H1 (cell line): ENCODE measurements around the gene CMTM3. TPM values are rescaled to one million over a fixed set of nuclear protein-coding genes. Genes with fewer than 3 reads are reported as not detected.

ENCODE experiments used
- CTCF ChIA-PET: fragments of 300-600 bp; sonication (Branson Sonifier 250); formaldehyde crosslinking; loops from one replicate; lab custom pipeline; 2021; ENCODE audit not compliant: partially characterized antibody; lab: Charles Lee
- POLR2A ChIA-PET: fragments of 300-600 bp; sonication (Branson Sonifier 250); formaldehyde crosslinking; loops from one replicate; lab custom pipeline; 2021; ENCODE audit warnings: inconsistent platforms; ENCODE audit not compliant: partially characterized antibody; lab: Charles Lee
- DNase-seq, 2 experiments: peaks; one replicate each; pipeline versions ENCODE4 v3.0.0 to v3.0.0-alpha.2; 2010 to 2022; ENCODE audit warnings: low spot score in 2 of 2, low read depth in 1 of 2, mixed read lengths in 1 of 2
- FAIRE-seq: peaks from 2 replicates; lab custom pipeline; 2011; peaks lifted over from hg19 to GRCh38; lab: Jason Lieb, UNC
- H2AFZ ChIP-seq: 2 replicates; pipeline ENCODE4 v1.8.1; 2012; ENCODE audit warnings: low read length, inconsistent platforms
- H2AK5ac ChIP-seq: 2 replicates; pipeline ENCODE4 v1.6.1; 2013; ENCODE audit warnings: low read depth, low read length
- H2BK120ac ChIP-seq: replicated peaks from 2 replicates; pipeline ENCODE3; 2013; ENCODE audit warnings: low read depth, low read length, inconsistent platforms
- H2BK12ac ChIP-seq: 2 replicates; pipeline ENCODE4 v1.6.1; 2013; ENCODE audit warnings: low read depth, low read length
- H2BK15ac ChIP-seq: 2 replicates; pipeline ENCODE4 v1.6.1; 2013; ENCODE audit warnings: low read length
- H2BK20ac ChIP-seq: 2 replicates; pipeline ENCODE4 v1.6.1; 2013; ENCODE audit warnings: low read length
- H2BK5ac ChIP-seq: 2 replicates; pipeline ENCODE4 v1.6.1; 2013; ENCODE audit warnings: low read depth, low read length
- H3K14ac ChIP-seq: 2 replicates; pipeline ENCODE4 v1.6.1; 2013; ENCODE audit warnings: inconsistent platforms; ENCODE audit not compliant: insufficient read length
- H3K18ac ChIP-seq: 2 replicates; pipeline ENCODE4 v1.6.1; 2013; ENCODE audit warnings: low read length; ENCODE audit errors: extremely low read depth
- H3K23ac ChIP-seq: 2 replicates; pipeline ENCODE4 v1.6.1; 2013; ENCODE audit warnings: inconsistent platforms; ENCODE audit not compliant: insufficient read length
- H3K23me2 ChIP-seq: 2 replicates; pipeline ENCODE4 v1.6.1; 2013; ENCODE audit warnings: low read depth, low read length
- H3K27ac ChIP-seq: 2 replicates; pipeline ENCODE4 v1.6.1; 2011; ENCODE audit warnings: low read depth, low read length, inconsistent platforms
- H3K27me3 ChIP-seq, 4 experiments: replicated peaks in 1 of 4; 1 replicate in 1 of 4; 2 replicates in 3 of 4; pipeline versions ENCODE4 v1.6.1 to v1.8.1; 2011 to 2013; ENCODE audit warnings: low read length in 3 of 4, mild to moderate bottlenecking in 3 of 4, inconsistent platforms in 2 of 4, mixed read lengths in 2 of 4, moderate library complexity in 1 of 4; ENCODE audit not compliant: control insufficient read depth in 3 of 4, insufficient read depth in 3 of 4; ENCODE audit errors: extremely low read depth in 1 of 4
- H3K36me3 ChIP-seq, 4 experiments: 2 replicates each; pipeline versions ENCODE4 v1.6.1 to v1.8.1; 2011 to 2013; ENCODE audit warnings: mild to moderate bottlenecking in 4 of 4, low read length in 3 of 4, moderate library complexity in 2 of 4, control low read depth in 1 of 4, inconsistent platforms in 1 of 4; ENCODE audit not compliant: insufficient read depth in 4 of 4, control insufficient read depth in 2 of 4
- H3K4ac ChIP-seq: replicated peaks from 2 replicates; pipeline ENCODE3; 2013; ENCODE audit warnings: low read length, low read depth, mixed read lengths, inconsistent platforms; ENCODE audit not compliant: insufficient read length
- H3K4me1 ChIP-seq, 4 experiments: replicated peaks in 1 of 4; 1 replicate in 1 of 4; 2 replicates in 3 of 4; pipeline versions ENCODE4 v1.6.1 to v1.8.1; 2011 to 2013; ENCODE audit warnings: low read length in 3 of 4, inconsistent platforms in 2 of 4, mixed read lengths in 1 of 4; ENCODE audit not compliant: insufficient read depth in 4 of 4, control insufficient read depth in 3 of 4
- H3K4me2 ChIP-seq, 2 experiments: 2 replicates each; pipeline versions ENCODE4 v1.6.1 to v1.8.1; 2011 to 2013; ENCODE audit warnings: low read depth in 2 of 2, low read length in 2 of 2, control low read depth in 1 of 2, inconsistent platforms in 1 of 2, mild to moderate bottlenecking in 1 of 2; ENCODE audit not compliant: insufficient read depth in 1 of 2
- H3K4me3 ChIP-seq, 4 experiments: fragments of 200-600, 300-600 bp in 1 of 4; sonication (generic), shearing (Covaris generic), sonication (Bioruptor Twin) in 1 of 4; 2 replicates each; pipeline versions ENCODE4 v1.5.1 to v1.8.1; 2011 to 2016; ENCODE audit warnings: low read length in 4 of 4, low read depth in 3 of 4, control low read depth in 2 of 4, inconsistent platforms in 2 of 4, mild to moderate bottlenecking in 2 of 4, mixed read lengths in 1 of 4, moderate library complexity in 1 of 4; ENCODE audit not compliant: insufficient read depth in 2 of 4; ENCODE audit errors: extremely low read depth in 1 of 4
- H3K56ac ChIP-seq: replicated peaks from 2 replicates; pipeline ENCODE3; 2013; ENCODE audit warnings: low read depth, mild to moderate bottlenecking, mixed read lengths, low read length, inconsistent platforms; ENCODE audit not compliant: insufficient read length
- H3K79me1 ChIP-seq: 2 replicates; pipeline ENCODE4 v1.6.1; 2013; ENCODE audit warnings: low read depth, low read length, control low read depth
- H3K79me2 ChIP-seq, 2 experiments: 2 replicates each; pipeline versions ENCODE4 v1.6.1 to v1.8.1; 2012 to 2013; ENCODE audit warnings: low read length in 2 of 2, mild to moderate bottlenecking in 2 of 2, inconsistent platforms in 1 of 2; ENCODE audit not compliant: insufficient read depth in 2 of 2, control insufficient read depth in 1 of 2
- H3K9ac ChIP-seq, 4 experiments: replicated peaks in 1 of 4; 1 replicate in 1 of 4; 2 replicates in 3 of 4; pipeline versions ENCODE4 v1.6.1 to v1.8.1; 2011 to 2013; ENCODE audit warnings: low read depth in 3 of 4, low read length in 3 of 4, control low read depth in 2 of 4, mild to moderate bottlenecking in 2 of 4, moderate library complexity in 2 of 4, inconsistent platforms in 1 of 4; ENCODE audit errors: extremely low read depth in 1 of 4
- H3K9me3 ChIP-seq, 2 experiments: 2 replicates each; pipeline versions ENCODE4 v1.6.1 to v1.8.1; 2012 to 2013; ENCODE audit warnings: mild to moderate bottlenecking in 2 of 2, moderate library complexity in 2 of 2, control low read depth in 1 of 2, inconsistent platforms in 1 of 2, low read depth in 1 of 2, low read length in 1 of 2, mixed read lengths in 1 of 2; ENCODE audit not compliant: insufficient read depth in 2 of 2
- H4K20me1 ChIP-seq, 2 experiments: replicated peaks in 1 of 2; 2 replicates each; pipeline versions ENCODE3 to v1.8.1; 2011 to 2013; ENCODE audit warnings: inconsistent platforms in 2 of 2, low read length in 2 of 2, mild to moderate bottlenecking in 1 of 2; ENCODE audit not compliant: insufficient read depth in 2 of 2, control insufficient read depth in 1 of 2
- H4K5ac ChIP-seq: 2 replicates; pipeline ENCODE4 v1.6.1; 2013; ENCODE audit warnings: low read length, low read depth, mixed read lengths, inconsistent platforms; ENCODE audit not compliant: insufficient read length
- H4K8ac ChIP-seq: 2 replicates; pipeline ENCODE4 v1.8.0; 2013; ENCODE audit warnings: mild to moderate bottlenecking, moderate library complexity, low read length, inconsistent platforms; ENCODE audit not compliant: insufficient read depth; ENCODE audit errors: extremely low read depth
- H4K91ac ChIP-seq: replicated peaks from 2 replicates; pipeline ENCODE3; 2013; ENCODE audit warnings: low read length, mixed read lengths, inconsistent platforms; ENCODE audit not compliant: insufficient read length
- ASH2L ChIP-seq: fragments of 200-600, 300-600 bp; sonication (generic); IDR thresholded peaks from one replicate; pipeline ENCODE4 v1.7.1; 2017; ENCODE audit warnings: low read length
- CEBPB ChIP-seq: IDR thresholded peaks from 2 replicates; pipeline ENCODE4 v1.6.1; 2012; ENCODE audit warnings: low read depth, low read length
- CHD2 ChIP-seq: IDR thresholded peaks from 2 replicates; pipeline ENCODE4 v1.6.1; 2012; ENCODE audit warnings: low read length, improper control_type of control experiment
- FOSL1 ChIP-seq: IDR thresholded peaks from 2 replicates; pipeline ENCODE4 v1.6.1; 2011; ENCODE audit warnings: mild to moderate bottlenecking, low read depth, low read length, moderate library complexity; ENCODE audit not compliant: insufficient read depth
- KDM1A ChIP-seq: fragments of 200-600, 300-600 bp; sonication (generic); IDR thresholded peaks from 2 replicates; pipeline ENCODE4 v1.7.1; 2016; ENCODE audit warnings: mild to moderate bottlenecking, low read length, borderline replicate concordance
- POLR2A ChIP-seq, 2 experiments: IDR thresholded peaks; 1 replicate in 1 of 2; 2 replicates in 1 of 2; pipeline ENCODE4 v1.6.1; 2011; ENCODE audit warnings: low read depth in 2 of 2, low read length in 2 of 2, mild to moderate bottlenecking in 2 of 2; ENCODE audit errors: control extremely low read depth in 1 of 2
- RXRA ChIP-seq: IDR thresholded peaks from 2 replicates; pipeline ENCODE4 v1.6.1; 2011; ENCODE audit warnings: low read depth, mild to moderate bottlenecking, low read length, moderate library complexity; ENCODE audit not compliant: insufficient read depth
- TAF1 ChIP-seq: IDR thresholded peaks from 2 replicates; pipeline ENCODE4 v1.6.1; 2011; ENCODE audit warnings: mild to moderate bottlenecking, low read depth, low read length
- TBP ChIP-seq: IDR thresholded peaks from 2 replicates; pipeline ENCODE4 v1.6.1; 2011; ENCODE audit warnings: low read depth, low read length, improper control_type of control experiment
- TEAD4 ChIP-seq: IDR thresholded peaks from 2 replicates; pipeline ENCODE4 v1.6.1; 2012; ENCODE audit warnings: low read depth, low read length, inconsistent platforms, mixed read lengths
- ZNF274 ChIP-seq: IDR thresholded peaks from 2 replicates; pipeline ENCODE4 v1.7.0; 2012; ENCODE audit warnings: low read length, borderline replicate concordance; ENCODE audit errors: extremely low read depth
- WGBS, 2 experiments: shearing (Covaris generic) in 1 of 2; methylation state at CpG; one replicate each; pipeline versions ENCODE4 v1.1.6 to v1.1.7; 2013 to 2015; ENCODE audit warnings: low lambda C conversion rate in 2 of 2, mixed read lengths in 2 of 2, inconsistent platforms in 1 of 2, low coverage in 1 of 2, missing lambda C conversion rate in 1 of 2; ENCODE audit not compliant: insufficient replicate concordance in 2 of 2, insufficient coverage in 1 of 2, insufficient read length in 1 of 2; ENCODE audit errors: extremely low coverage in 1 of 2, missing lambda C conversion rate in 1 of 2; 5-methylcytosine and 5-hydroxymethylcytosine counted together
- polyA plus RNA-seq, 7 experiments: library from polyadenylated mRNA; depleted of rRNA in 3 of 7; stranded (reverse) in 5 of 7; unstranded in 2 of 7; fragments of >200 nt in 5 of 7; fragments of 200-250 nt in 2 of 7; gene quantifications; 1 replicate in 5 of 7; 2 replicates in 1 of 7; 4 replicates in 1 of 7; pipeline versions ENCODE4 v1.2.1 to v1.2.3, GENCODE V29; 2011 to 2013; ENCODE audit warnings: missing spikeins in 2 of 7, mixed read lengths in 2 of 7
- total RNA-seq: library from RNA; stranded (reverse); fragmentation: NEBNext Ultra II Directional; extraction: Animal tissue kit (Norgen Biotek cat#: 25700); gene quantifications from 2 replicates; pipeline ENCODE4 v1.2.1, GENCODE V29; 2021
- TF ChIP-seq, protein P1 (sequence below): IDR thresholded peaks from 2 replicates; pipeline ENCODE4 v1.6.1; 2012; ENCODE audit warnings: inconsistent platforms

CMTM3 gene
- total and polyA plus RNA-seq, 2 of the 8 experiments (the other 6 are each of a cell fraction or from before 2014, with no cell fraction given), result 24.7 to 24.8 TPM

GRCh38 chr16:66569131-66569530 lies 35.4 kb upstream of the CMTM3 start:
- no peak overlapping the region for H3K4me3 ChIP-seq
- no peak overlapping the region for H3K14ac ChIP-seq
- no peak overlapping the region for H4K8ac ChIP-seq
- no peak overlapping the region for H2AK5ac ChIP-seq
- no peaks in the 10 kb centered on the region for H3K9me3 ChIP-seq
- H3K27ac ChIP-seq, result no peak overlapping the region
- FAIRE-seq (no peak), DNase-seq (no peak)
- H3K23ac ChIP-seq, result no peak overlapping the region
- H3K9ac ChIP-seq, result no peak overlapping the region
- H3K4me1 ChIP-seq, result no peaks in the 10 kb centered on the region
- WGBS, 2 experiments, result 92% methylated on average over 1 of the region's 1 CpG; no CpG with 5 or more reads in 1 of the 2 experiments
- ChIA-PET POLR2A (interaction anchor here (1.4 to 2.3 kb wide), 2 partner anchors 10 to 17 kb away, joined by 3 to 7 read pairs; partner anchors contain the start of gene CMTM2), CTCF (interaction anchor here (1.4 to 6.8 kb wide), 2 partner anchors 21 to 162 kb away, joined by 3 to 30 read pairs; no protein-coding TSS in a partner anchor)
- no peak overlapping the region for H2AFZ ChIP-seq
- H2BK120ac ChIP-seq, result no peak overlapping the region
- no peaks in the 10 kb centered on the region for H3K23me2 ChIP-seq
- no peak overlapping the region for H4K91ac ChIP-seq
- no peak overlapping the region for H3K56ac ChIP-seq
- H2BK15ac ChIP-seq, result no peak overlapping the region
- H3K18ac ChIP-seq, result no peak overlapping the region
- H3K36me3 ChIP-seq, result peaks cover 0 to 5% (median 0%) of the 10 kb centered on the region in 4 experiments; a peak in 2 of 8 replicates
- H4K5ac ChIP-seq, result no peak overlapping the region
- H2BK5ac ChIP-seq, result no peak overlapping the region
- H3K79me1 ChIP-seq, result no peaks in the 10 kb centered on the region
- no peaks in the 10 kb centered on the region for H3K27me3 ChIP-seq
- no peak overlapping the region for H2BK20ac ChIP-seq
- H4K20me1 ChIP-seq, result peaks cover 0 to 2% of the 10 kb centered on the region in 2 experiments
- no peak overlapping the region for H2BK12ac ChIP-seq
- H3K79me2 ChIP-seq, result no peaks in the 10 kb centered on the region
- no peak overlapping the region for H3K4me2 ChIP-seq
- no peak overlapping the region for H3K4ac ChIP-seq
- no peak for TF ChIP-seq CEBPB
- TF ChIP-seq ASH2L, result no peak
- TF ChIP-seq KDM1A, result no peak
- TF ChIP-seq, protein P1, sequence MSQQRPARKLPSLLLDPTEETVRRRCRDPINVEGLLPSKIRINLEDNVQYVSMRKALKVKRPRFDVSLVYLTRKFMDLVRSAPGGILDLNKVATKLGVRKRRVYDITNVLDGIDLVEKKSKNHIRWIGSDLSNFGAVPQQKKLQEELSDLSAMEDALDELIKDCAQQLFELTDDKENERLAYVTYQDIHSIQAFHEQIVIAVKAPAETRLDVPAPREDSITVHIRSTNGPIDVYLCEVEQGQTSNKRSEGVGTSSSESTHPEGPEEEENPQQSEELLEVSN, result no peak
- no peak for TF ChIP-seq TAF1
- TF ChIP-seq RXRA, result no peak
- no peak for TF ChIP-seq TEAD4
- TF ChIP-seq FOSL1, result no peak
- TF ChIP-seq ZNF274, result no peak
- TF ChIP-seq POLR2A (IDR thresholded peaks at IDR 0.05; ENCODE audit: control extremely low read depth in 1 of 2, low read depth in 2 of 2, low read length in 2 of 2), result no peak
- no peak for TF ChIP-seq CHD2
- TF ChIP-seq TBP, result no peak
- TF ChIP-seq, all 59 proteins: peak for 0
